Measurements from ENCODE around the gene GGN. TPM values are rescaled to one million over a fixed set of nuclear protein-coding genes. Genes with fewer than 3 reads are reported as not detected.

GGN gene
- total RNA-seq, 1 donor from 2014 or later, result 0.74 TPM

DNA sequence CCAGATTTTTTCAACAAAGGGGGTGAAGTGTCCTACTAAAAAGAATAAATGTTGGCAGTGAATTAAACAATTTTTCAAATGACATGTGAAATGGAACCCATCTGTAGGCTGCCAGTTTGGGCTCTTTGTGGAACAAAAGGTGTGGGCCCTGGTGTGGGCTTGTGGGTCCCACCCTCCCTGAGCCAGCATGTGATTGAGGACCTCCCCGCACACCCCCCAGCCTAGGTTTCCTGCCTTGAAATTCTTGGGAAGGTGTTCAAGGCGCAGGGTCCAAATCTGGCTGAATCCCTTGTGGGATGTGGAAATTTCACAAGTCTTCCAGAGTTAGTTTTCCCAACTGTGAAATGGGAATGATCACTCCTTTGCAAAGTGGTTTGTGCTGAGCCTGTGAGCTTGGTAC, 4.1 kb downstream of the GGN start:
- Mint-ChIP-seq H3K4me1 (ENCODE audit: unreplicated experiment) (peaks cover 7% of the 10 kb centered on the region), H3K36me3 (ENCODE audit: low read depth, unreplicated experiment) (peaks cover 26% of the 10 kb centered on the region), H3K27me3 (ENCODE audit: unreplicated experiment) (peaks cover 16% of the 10 kb centered on the region), H3K4me3 (ENCODE audit: unreplicated experiment) (no peak overlapping the region), H3K27ac (ENCODE audit: unreplicated experiment) (no peak overlapping the region), H3K9me3 (ENCODE audit: unreplicated experiment) (no peaks in the 10 kb centered on the region)
- no peak for DNase-seq (ENCODE audit: low spot score)
- TF ChIP-seq, protein P1, sequence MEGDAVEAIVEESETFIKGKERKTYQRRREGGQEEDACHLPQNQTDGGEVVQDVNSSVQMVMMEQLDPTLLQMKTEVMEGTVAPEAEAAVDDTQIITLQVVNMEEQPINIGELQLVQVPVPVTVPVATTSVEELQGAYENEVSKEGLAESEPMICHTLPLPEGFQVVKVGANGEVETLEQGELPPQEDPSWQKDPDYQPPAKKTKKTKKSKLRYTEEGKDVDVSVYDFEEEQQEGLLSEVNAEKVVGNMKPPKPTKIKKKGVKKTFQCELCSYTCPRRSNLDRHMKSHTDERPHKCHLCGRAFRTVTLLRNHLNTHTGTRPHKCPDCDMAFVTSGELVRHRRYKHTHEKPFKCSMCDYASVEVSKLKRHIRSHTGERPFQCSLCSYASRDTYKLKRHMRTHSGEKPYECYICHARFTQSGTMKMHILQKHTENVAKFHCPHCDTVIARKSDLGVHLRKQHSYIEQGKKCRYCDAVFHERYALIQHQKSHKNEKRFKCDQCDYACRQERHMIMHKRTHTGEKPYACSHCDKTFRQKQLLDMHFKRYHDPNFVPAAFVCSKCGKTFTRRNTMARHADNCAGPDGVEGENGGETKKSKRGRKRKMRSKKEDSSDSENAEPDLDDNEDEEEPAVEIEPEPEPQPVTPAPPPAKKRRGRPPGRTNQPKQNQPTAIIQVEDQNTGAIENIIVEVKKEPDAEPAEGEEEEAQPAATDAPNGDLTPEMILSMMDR (IDR thresholded peaks at IDR 0.05; ENCODE audit: unreplicated experiment), result no peak

DNA sequence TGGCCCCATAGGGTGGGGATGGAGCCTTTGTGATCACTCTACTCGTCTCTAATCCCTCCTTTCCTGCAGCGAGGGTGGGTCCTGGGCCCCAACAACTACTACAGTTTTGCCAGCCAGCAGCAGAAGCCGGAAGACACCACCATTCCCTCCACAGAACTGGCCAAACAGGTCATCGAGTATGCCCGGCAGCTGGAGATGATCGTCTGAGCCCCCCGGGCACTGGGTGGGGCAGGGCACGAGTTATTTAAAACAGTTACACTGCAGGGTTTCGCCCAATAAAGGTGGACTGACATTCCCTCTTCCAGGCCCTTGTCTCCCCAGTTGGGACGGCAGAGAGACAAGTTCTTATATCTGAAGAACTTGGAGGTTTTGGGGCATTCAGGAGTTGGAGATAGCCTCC, 4.7 kb downstream of the GGN start:
- TF ChIP-seq, protein P1 (IDR thresholded peaks at IDR 0.05; ENCODE audit: unreplicated experiment), result no peak
- no peaks in the 10 kb centered on the region for H3K9me3 Mint-ChIP-seq (ENCODE audit: unreplicated experiment)

DNA sequence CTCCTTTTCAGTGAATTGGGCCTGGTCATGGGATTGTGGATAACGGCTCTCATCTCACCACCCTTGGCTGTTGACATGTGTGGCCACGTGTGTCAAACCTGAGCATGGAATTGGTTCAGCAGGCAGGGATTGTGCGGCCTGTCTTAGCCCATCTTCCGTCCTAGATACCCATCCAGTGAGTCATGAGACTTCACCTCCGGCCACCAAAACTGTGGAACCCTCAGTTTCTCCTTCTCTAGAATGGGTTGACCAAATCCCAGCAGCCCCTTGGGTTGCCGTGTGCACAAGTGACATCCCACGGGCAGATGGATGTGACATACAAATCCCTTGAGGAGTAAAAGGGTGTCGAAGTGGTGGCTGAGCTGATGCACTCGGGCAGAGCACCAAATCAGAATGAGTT, 6.7 kb downstream of the GGN start:
- Mint-ChIP-seq H3K36me3 (ENCODE audit: low read depth, unreplicated experiment) (peaks cover 26% of the 10 kb centered on the region), H3K4me3 (ENCODE audit: unreplicated experiment) (no peak overlapping the region), H3K27me3 (ENCODE audit: unreplicated experiment) (peaks cover 6% of the 10 kb centered on the region), H3K9me3 (ENCODE audit: unreplicated experiment) (no peaks in the 10 kb centered on the region), H3K4me1 (ENCODE audit: unreplicated experiment) (peaks cover 6% of the 10 kb centered on the region), H3K27ac (ENCODE audit: unreplicated experiment) (no peak overlapping the region)
- no peak for DNase-seq (ENCODE audit: low spot score)
- TF ChIP-seq, protein P1 (IDR thresholded peaks at IDR 0.05; ENCODE audit: unreplicated experiment), result no peak

More for the DNA sequence above, 4.7 kb downstream of the GGN start:
- Mint-ChIP-seq H3K4me1 (ENCODE audit: unreplicated experiment) (peaks cover 7% of the 10 kb centered on the region), H3K36me3 (ENCODE audit: low read depth, unreplicated experiment) (peaks cover 26% of the 10 kb centered on the region), H3K4me3 (ENCODE audit: unreplicated experiment) (no peak overlapping the region), H3K27me3 (ENCODE audit: unreplicated experiment) (peaks cover 15% of the 10 kb centered on the region), H3K27ac (ENCODE audit: unreplicated experiment) (no peak overlapping the region)
- DNase-seq (ENCODE audit: low spot score), result no peak

DNA sequence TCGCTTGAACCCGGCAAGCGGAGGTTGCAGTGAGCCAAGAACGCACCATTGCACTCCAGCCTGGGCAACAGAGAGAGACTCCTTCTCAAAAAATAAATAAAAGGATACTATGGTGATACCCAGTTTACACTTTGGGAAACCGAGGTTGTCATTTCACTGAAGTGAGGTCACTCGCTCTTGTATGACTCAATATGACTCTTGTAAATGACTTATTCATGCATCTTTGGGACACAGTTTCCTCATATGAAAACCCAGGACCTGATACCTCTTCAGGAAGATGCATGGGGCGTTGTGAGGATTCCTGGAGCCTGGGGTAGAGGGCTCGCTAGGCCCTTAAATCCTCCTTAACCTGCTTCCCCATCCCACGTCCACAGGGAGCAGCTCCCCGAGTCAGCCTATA, 9.0 kb downstream of the GGN start:
- TF ChIP-seq, protein P1 (IDR thresholded peaks at IDR 0.05; ENCODE audit: unreplicated experiment), result no peak
- Mint-ChIP-seq H3K4me3 (ENCODE audit: unreplicated experiment) (no peak overlapping the region), H3K9me3 (ENCODE audit: unreplicated experiment) (no peaks in the 10 kb centered on the region), H3K4me1 (ENCODE audit: unreplicated experiment) (peaks cover 22% of the 10 kb centered on the region), H3K27me3 (ENCODE audit: unreplicated experiment) (peaks cover 6% of the 10 kb centered on the region), H3K27ac (ENCODE audit: unreplicated experiment) (no peak overlapping the region), H3K36me3 (ENCODE audit: low read depth, unreplicated experiment) (peaks cover 26% of the 10 kb centered on the region)
- no peak for DNase-seq (ENCODE audit: low spot score)

DNA sequence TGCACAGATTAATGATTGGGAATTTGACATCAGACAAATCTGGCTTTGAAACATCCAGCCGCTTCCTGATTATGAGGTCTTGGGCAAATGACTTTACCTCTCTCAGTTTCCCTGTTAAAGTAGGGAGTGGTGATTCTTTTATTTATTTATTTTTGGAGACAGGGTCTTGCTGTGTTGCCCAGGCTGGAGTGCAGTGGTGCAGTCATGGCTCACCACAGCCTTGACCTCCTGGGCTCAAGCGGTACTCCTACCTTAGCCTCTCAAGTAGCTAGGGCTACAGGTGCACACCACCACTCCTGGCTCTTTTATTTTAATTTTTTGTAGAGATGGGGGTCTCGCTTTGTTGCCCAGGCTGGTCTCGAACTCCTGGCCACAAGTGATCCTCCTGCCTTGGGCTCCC, 10.8 kb downstream of the GGN start:
- H3K36me3 Mint-ChIP-seq (ENCODE audit: low read depth, unreplicated experiment), result peaks cover 19% of the 10 kb centered on the region
- no peak overlapping the region for H3K27ac Mint-ChIP-seq (ENCODE audit: unreplicated experiment)
- peaks cover 22% of the 10 kb centered on the region for H3K4me1 Mint-ChIP-seq (ENCODE audit: unreplicated experiment)
- peak overlapping the region; percentile 39 for H3K4me3 Mint-ChIP-seq (ENCODE audit: unreplicated experiment)
- H3K27me3 Mint-ChIP-seq (ENCODE audit: unreplicated experiment), result peaks cover 6% of the 10 kb centered on the region
- H3K9me3 Mint-ChIP-seq (ENCODE audit: unreplicated experiment), result no peaks in the 10 kb centered on the region
- DNase-seq (ENCODE audit: low spot score), result no peak
- TF ChIP-seq, protein P1 (IDR thresholded peaks at IDR 0.05; ENCODE audit: unreplicated experiment), result no peak
